ENCODE data around the gene MRPL19. TPM values are rescaled to one million over a fixed set of nuclear protein-coding genes. Genes with fewer than 3 reads are reported as not detected.
A peak's percentile ranks its signal among the peaks of the same experiment; 100 is the strongest.

The MRPL19 gene
- total and polyA plus RNA-seq, 2 of the 13 experiments (the other 11 are each of a cell fraction or from before 2014, with no cell fraction given), result 43.2 to 163 TPM

DNA sequence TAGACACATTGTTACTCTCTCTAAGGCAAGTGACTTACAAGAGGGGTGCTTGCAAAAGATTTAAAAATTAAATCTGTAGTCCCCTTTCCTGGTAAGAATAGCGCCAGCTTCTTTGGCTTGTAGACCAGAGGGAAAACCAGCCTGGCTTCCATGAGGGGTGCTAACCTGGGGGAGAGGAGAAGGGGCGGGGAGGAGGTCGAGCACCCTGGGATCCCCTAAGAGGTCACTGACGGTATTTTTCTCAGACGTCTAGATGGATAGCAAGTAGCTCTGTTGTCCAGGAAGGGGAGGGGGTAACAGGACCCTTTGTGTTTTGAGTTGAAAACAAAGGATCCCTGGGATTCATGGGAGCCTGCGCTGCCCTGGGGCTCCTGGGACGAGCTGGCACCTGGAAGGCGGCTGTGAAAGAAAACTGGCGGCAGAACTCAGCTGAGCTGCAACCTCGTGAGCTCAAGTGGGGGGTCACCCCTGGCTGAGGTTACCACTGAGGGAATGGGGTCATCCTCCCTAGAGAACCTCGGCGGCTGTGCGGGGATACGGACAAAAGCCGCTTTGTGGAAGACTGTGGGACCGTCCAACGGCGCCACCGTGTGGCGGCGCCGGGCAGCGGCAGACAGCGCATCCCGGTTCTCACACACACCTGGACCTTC lies 37.8 kb upstream of the MRPL19 start (continued):
- TF ChIP-seq, protein P1, sequence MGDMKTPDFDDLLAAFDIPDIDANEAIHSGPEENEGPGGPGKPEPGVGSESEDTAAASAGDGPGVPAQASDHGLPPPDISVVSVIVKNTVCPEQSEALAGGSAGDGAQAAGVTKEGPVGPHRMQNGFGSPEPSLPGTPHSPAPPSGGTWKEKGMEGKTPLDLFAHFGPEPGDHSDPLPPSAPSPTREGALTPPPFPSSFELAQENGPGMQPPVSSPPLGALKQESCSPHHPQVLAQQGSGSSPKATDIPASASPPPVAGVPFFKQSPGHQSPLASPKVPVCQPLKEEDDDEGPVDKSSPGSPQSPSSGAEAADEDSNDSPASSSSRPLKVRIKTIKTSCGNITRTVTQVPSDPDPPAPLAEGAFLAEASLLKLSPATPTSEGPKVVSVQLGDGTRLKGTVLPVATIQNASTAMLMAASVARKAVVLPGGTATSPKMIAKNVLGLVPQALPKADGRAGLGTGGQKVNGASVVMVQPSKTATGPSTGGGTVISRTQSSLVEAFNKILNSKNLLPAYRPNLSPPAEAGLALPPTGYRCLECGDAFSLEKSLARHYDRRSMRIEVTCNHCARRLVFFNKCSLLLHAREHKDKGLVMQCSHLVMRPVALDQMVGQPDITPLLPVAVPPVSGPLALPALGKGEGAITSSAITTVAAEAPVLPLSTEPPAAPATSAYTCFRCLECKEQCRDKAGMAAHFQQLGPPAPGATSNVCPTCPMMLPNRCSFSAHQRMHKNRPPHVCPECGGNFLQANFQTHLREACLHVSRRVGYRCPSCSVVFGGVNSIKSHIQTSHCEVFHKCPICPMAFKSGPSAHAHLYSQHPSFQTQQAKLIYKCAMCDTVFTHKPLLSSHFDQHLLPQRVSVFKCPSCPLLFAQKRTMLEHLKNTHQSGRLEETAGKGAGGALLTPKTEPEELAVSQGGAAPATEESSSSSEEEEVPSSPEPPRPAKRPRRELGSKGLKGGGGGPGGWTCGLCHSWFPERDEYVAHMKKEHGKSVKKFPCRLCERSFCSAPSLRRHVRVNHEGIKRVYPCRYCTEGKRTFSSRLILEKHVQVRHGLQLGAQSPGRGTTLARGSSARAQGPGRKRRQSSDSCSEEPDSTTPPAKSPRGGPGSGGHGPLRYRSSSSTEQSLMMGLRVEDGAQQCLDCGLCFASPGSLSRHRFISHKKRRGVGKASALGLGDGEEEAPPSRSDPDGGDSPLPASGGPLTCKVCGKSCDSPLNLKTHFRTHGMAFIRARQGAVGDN (CRISPR knock-in tag; IDR thresholded peaks at IDR 0.05), result peak; percentile 97
- TF ChIP-seq NFATC3 (CRISPR knock-in tag; IDR thresholded peaks at IDR 0.05), result peak; percentile 91; the same call in 1 of the 2 replicates
- TF ChIP-seq BCL6 (CRISPR knock-in tag; IDR thresholded peaks at IDR 0.05), result peak; percentile 57; the same call in 1 of the 2 replicates
- TF ChIP-seq ZNF12 (CRISPR knock-in tag; IDR thresholded peaks at IDR 0.05), result no peak
- peak; percentile 50; the same call in 1 of the 2 replicates for TF ChIP-seq HOXA5 (CRISPR knock-in tag; IDR thresholded peaks at IDR 0.05)
- peak; percentile 76; the same call in 1 of the 2 replicates for TF ChIP-seq ZNF430 (CRISPR knock-in tag; IDR thresholded peaks at IDR 0.05)
- TF ChIP-seq HNF4G (IDR thresholded peaks at IDR 0.05; ENCODE audit: borderline replicate concordance, low read depth, low read length), result no peak
- no peak for TF ChIP-seq HNF4G (CRISPR knock-in tag; IDR thresholded peaks at IDR 0.05; ENCODE audit: borderline replicate concordance, low read depth)
- TF ChIP-seq XRCC5 (optimal IDR thresholded peaks at IDR 0.05; ENCODE audit: low read length), result peak; percentile 67
- 0 out of 2 replicates have a peak, but pooled peaks have one; percentile 29 for TF ChIP-seq ZKSCAN8 (CRISPR knock-in tag; IDR thresholded peaks at IDR 0.05; ENCODE audit: borderline replicate concordance)
- TF ChIP-seq RAD21 (CRISPR knock-in tag; IDR thresholded peaks at IDR 0.05), result peak; percentile 99
- 0 out of 2 replicates have a peak, but pooled peaks have one; percentile 45 for TF ChIP-seq ZNF790 (CRISPR knock-in tag; IDR thresholded peaks at IDR 0.05; ENCODE audit: borderline replicate concordance)
- TF ChIP-seq GTF2F1 (IDR thresholded peaks at IDR 0.05; ENCODE audit: low read length), result 0 out of 2 replicates have a peak, but pooled peaks have one; percentile 18
- TF ChIP-seq TEAD3 (CRISPR knock-in tag; optimal IDR thresholded peaks at IDR 0.05; ENCODE audit: borderline replicate concordance), result peak; percentile 45
- peak; percentile 76; the same call in 1 of the 2 replicates for TF ChIP-seq BORCS8-MEF2B (CRISPR knock-in tag; IDR thresholded peaks at IDR 0.05)
- TF ChIP-seq ZNF839 (CRISPR knock-in tag; IDR thresholded peaks at IDR 0.05; ENCODE audit: borderline replicate concordance), result peak; percentile 82; the same call in 1 of the 2 replicates
- peak; percentile 67; the same call in 1 of the 2 replicates for TF ChIP-seq ZNF546 (CRISPR knock-in tag; conservative IDR thresholded peaks at IDR 0.05)
- TF ChIP-seq KMT2B (CRISPR knock-in tag; IDR thresholded peaks at IDR 0.05), result peak; percentile 22; the same call in 1 of the 2 replicates
- TF ChIP-seq NRL (CRISPR knock-in tag; IDR thresholded peaks at IDR 0.05; ENCODE audit: borderline replicate concordance), result peak; percentile 90
- TF ChIP-seq ZNF292 (CRISPR knock-in tag; IDR thresholded peaks at IDR 0.05; ENCODE audit: borderline replicate concordance, low read depth), result 0 out of 2 replicates have a peak, but pooled peaks have one; percentile 54
- TF ChIP-seq ARNT2 (CRISPR knock-in tag; IDR thresholded peaks at IDR 0.05; ENCODE audit: low read depth), result peak; percentile 78; the same call in 1 of the 2 replicates
- TF ChIP-seq ZNF253 (CRISPR knock-in tag; IDR thresholded peaks at IDR 0.05; ENCODE audit: borderline replicate concordance), result no peak
- no peak for TF ChIP-seq ZSCAN12 (CRISPR knock-in tag; IDR thresholded peaks at IDR 0.05)

Data from HepG2 (cell line).